SK-N-SH (cell line): ENCODE measurements around the gene TSC2. TPM values are rescaled to one million over a fixed set of nuclear protein-coding genes. Genes with fewer than 3 reads are reported as not detected.

Experiments
- CTCF ChIA-PET: fragments of 300-600, 350-600 bp; formaldehyde crosslinking; extraction: SDS; loops from one replicate; lab custom pipeline; 2021; lab: Yijun Ruan, JAX
- POLR2A ChIA-PET: fragments of 350-600 bp; sonication (Branson Sonifier 250); formaldehyde crosslinking; extraction: SDS; loops from one replicate; lab custom pipeline; 2020; ENCODE audit warnings: antibody characterized with exemption, inconsistent platforms; lab: Yijun Ruan, JAX
- DNase-seq: peaks from one replicate; pipeline ENCODE4 v3.0.0; 2012
- H2AFZ ChIP-seq: fragments of 200-600 bp; sonication (generic); 2 replicates; pipeline ENCODE4 v1.8.1; 2016; ENCODE audit warnings: antibody characterized with exemption, mild to moderate bottlenecking, low read depth
- H3F3A ChIP-seq: fragments of 200-600 bp; sonication (generic); replicated peaks from 2 replicates; pipeline ENCODE3; 2016; ENCODE audit warnings: antibody characterized with exemption, mild to moderate bottlenecking; ENCODE audit not compliant: insufficient read depth
- H3K27ac ChIP-seq, 2 experiments: fragments of 200-500 bp in 1 of 2; fragments of 200-600 bp in 1 of 2; sonication (Bioruptor generic) in 1 of 2; sonication (generic), shearing (Covaris generic) in 1 of 2; 2 replicates each; pipeline versions ENCODE4 v1.5.1 to v1.6.1; 2014 to 2016; ENCODE audit warnings: low read depth in 2 of 2, inconsistent platforms in 1 of 2, low read length in 1 of 2, mild to moderate bottlenecking in 1 of 2, mixed read lengths in 1 of 2
- H3K27me3 ChIP-seq: fragments of 200-600 bp; sonication (generic), shearing (Covaris generic); 2 replicates; pipeline ENCODE4 v1.6.1; 2016; ENCODE audit warnings: mixed run types; ENCODE audit not compliant: insufficient read depth
- H3K36me3 ChIP-seq, 2 experiments: fragments of 200-500 bp in 1 of 2; fragments of 200-600 bp in 1 of 2; sonication (Bioruptor generic) in 1 of 2; sonication (generic) in 1 of 2; replicated peaks in 1 of 2; 2 replicates each; pipeline versions ENCODE3 to v1.5.1; 2014 to 2016; ENCODE audit warnings: low read length in 1 of 2, mild to moderate bottlenecking in 1 of 2; ENCODE audit not compliant: insufficient read depth in 2 of 2, control insufficient read depth in 1 of 2
- H3K4me1 ChIP-seq, 2 experiments: fragments of 200-500 bp in 1 of 2; fragments of 200-600 bp in 1 of 2; sonication (Bioruptor generic) in 1 of 2; sonication (generic), shearing (Covaris generic) in 1 of 2; 2 replicates each; pipeline versions ENCODE4 v1.5.1 to v1.6.1; 2014 to 2016; ENCODE audit warnings: low read depth in 1 of 2, low read length in 1 of 2, mixed run types in 1 of 2; ENCODE audit not compliant: insufficient read depth in 2 of 2, control insufficient read depth in 1 of 2
- H3K4me2 ChIP-seq: fragments of 200-600 bp; sonication (generic), shearing (Covaris generic); 2 replicates; pipeline ENCODE4 v1.6.1; 2017; ENCODE audit warnings: mixed run types
- H3K4me3 ChIP-seq, 2 experiments: fragments of 200-500 bp in 1 of 2; fragments of 200-600 bp in 1 of 2; sonication (Bioruptor generic) in 1 of 2; sonication (generic), shearing (Covaris generic) in 1 of 2; 2 replicates each; pipeline versions ENCODE4 v1.5.1 to v1.8.1; 2014 to 2016; ENCODE audit warnings: low read depth in 2 of 2, inconsistent platforms in 1 of 2, low read length in 1 of 2, mild to moderate bottlenecking in 1 of 2, mixed read lengths in 1 of 2, moderate library complexity in 1 of 2
- H3K79me2 ChIP-seq: fragments of 200-600 bp; sonication (generic); 2 replicates; pipeline ENCODE4 v1.8.1; 2017; ENCODE audit warnings: mild to moderate bottlenecking; ENCODE audit not compliant: insufficient read depth
- H3K9ac ChIP-seq: fragments of 200-600 bp; sonication (generic); 2 replicates; pipeline ENCODE4 v1.6.1; 2017; ENCODE audit warnings: mixed run types
- H3K9me2 ChIP-seq: fragments of 200-600 bp; sonication (generic); 2 replicates; pipeline ENCODE4 v1.6.1; 2017; ENCODE audit warnings: mixed run types
- H3K9me3 ChIP-seq: fragments of 200-600 bp; sonication (generic); 2 replicates; pipeline ENCODE4 v1.6.1; 2017; ENCODE audit warnings: mixed run types, mild to moderate bottlenecking, moderate library complexity
- H4K20me1 ChIP-seq: fragments of 200-600 bp; sonication (generic); 2 replicates; pipeline ENCODE4 v1.6.1; 2017; ENCODE audit warnings: mild to moderate bottlenecking, mixed run types; ENCODE audit not compliant: insufficient read depth
- CHD2 ChIP-seq: fragments of 150-350 bp; IDR thresholded peaks from 2 replicates; pipeline ENCODE4 v1.6.1; 2018; ENCODE audit warnings: low read length; ENCODE audit not compliant: partially characterized antibody
- CTCF ChIP-seq: fragments of 200-600 bp; sonication (generic); IDR thresholded peaks from 2 replicates; pipeline ENCODE4 v1.6.1; 2017; ENCODE audit warnings: antibody characterized with exemption, mild to moderate bottlenecking, moderate library complexity
- ELF1 ChIP-seq: IDR thresholded peaks from 2 replicates; pipeline ENCODE4 v1.4.0; 2012
- EZH2phosphoT487 ChIP-seq: fragments of 200-600 bp; sonication (generic); IDR thresholded peaks from 2 replicates; pipeline ENCODE4 v1.6.1; 2017; ENCODE audit warnings: low read depth, mixed run types, mild to moderate bottlenecking, antibody characterized with exemption, moderate library complexity, borderline replicate concordance
- FOSL2 ChIP-seq: IDR thresholded peaks from 2 replicates; pipeline ENCODE4 v1.4.0; 2012; ENCODE audit warnings: low read depth, mild to moderate bottlenecking, moderate library complexity, borderline replicate concordance
- GABPA ChIP-seq: IDR thresholded peaks from 2 replicates; pipeline ENCODE4 v1.4.0; 2012; ENCODE audit warnings: low read depth, mild to moderate bottlenecking
- IRF3 ChIP-seq: fragments of 150-350 bp; IDR thresholded peaks from 2 replicates; pipeline ENCODE4 v1.6.1; 2016; ENCODE audit warnings: mild to moderate bottlenecking, low read depth, low read length
- MAX ChIP-seq: IDR thresholded peaks from 2 replicates; pipeline ENCODE4 v1.4.0; 2012; ENCODE audit warnings: low read depth
- NRF1 ChIP-seq: IDR thresholded peaks from 2 replicates; pipeline ENCODE4 v1.6.1; 2012; ENCODE audit warnings: low read depth, mild to moderate bottlenecking, low read length
- PBX3 ChIP-seq: IDR thresholded peaks from 2 replicates; pipeline ENCODE4; 2012
- RFX5 ChIP-seq: IDR thresholded peaks from 2 replicates; pipeline ENCODE4 v1.6.1; 2012; ENCODE audit warnings: mild to moderate bottlenecking, improper control_type of control experiment, low read length
- RXRA ChIP-seq: IDR thresholded peaks from 2 replicates; pipeline ENCODE4 v1.4.0; 2012; ENCODE audit warnings: low read depth, mild to moderate bottlenecking, borderline replicate concordance
- SMC3 ChIP-seq: IDR thresholded peaks from 2 replicates; pipeline ENCODE4 v1.6.1; 2012; ENCODE audit warnings: low read depth, low read length, improper control_type of control experiment
- TAF1 ChIP-seq: IDR thresholded peaks from 2 replicates; pipeline ENCODE4 v1.6.1; 2012; ENCODE audit warnings: low read depth, mild to moderate bottlenecking, low read length, moderate library complexity, borderline replicate concordance
- TCF12 ChIP-seq: IDR thresholded peaks from 2 replicates; pipeline ENCODE4 v1.4.0; 2012
- TEAD4 ChIP-seq: IDR thresholded peaks from 2 replicates; pipeline ENCODE4 v1.4.0; 2012; ENCODE audit warnings: mild to moderate bottlenecking, borderline replicate concordance; ENCODE audit not compliant: insufficient read depth
- USF1 ChIP-seq: IDR thresholded peaks from 2 replicates; pipeline ENCODE4 v1.4.0; 2012; ENCODE audit warnings: low read depth, borderline replicate concordance
- USF2 ChIP-seq: fragments of 150-350 bp; IDR thresholded peaks from 2 replicates; pipeline ENCODE4 v1.6.1; 2017; ENCODE audit warnings: antibody characterized with exemption, low read length, low read depth, borderline replicate concordance
- YY1 ChIP-seq: IDR thresholded peaks from 2 replicates; pipeline ENCODE4 v1.4.0; 2012; ENCODE audit warnings: low read depth, mild to moderate bottlenecking
- ZBTB33 ChIP-seq: IDR thresholded peaks from 2 replicates; pipeline ENCODE4 v1.4.0; 2012; ENCODE audit warnings: low read depth, borderline replicate concordance
- WGBS: methylation state at CpG from one replicate; pipeline ENCODE4 v1.1.6; 2017; ENCODE audit warnings: low lambda C conversion rate; 5-methylcytosine and 5-hydroxymethylcytosine counted together
- polyA plus RNA-seq, 3 experiments: library from polyadenylated mRNA; depleted of rRNA; stranded (reverse); fragments of >200 nt; gene quantifications; 2 replicates each; pipeline ENCODE4 v1.2.3, GENCODE V29; 2012

TSC2 gene
- polyA plus RNA-seq, 1 of the 3 experiments (the other 2 are of a cell fraction): 96.1 TPM

GRCh38 chr16:2053211-2053610, 5.4 kb downstream of the TSC2 start (continued):
- TF ChIP-seq YY1 (no peak), ZBTB33 (no peak), MAX (no peak), TAF1 (no peak), GABPA (no peak), IRF3 (no peak), USF1 (no peak), USF2 (no peak), ELF1 (no peak), TEAD4 (no peak), NRF1 (no peak)

GRCh38 chr16:2053897-2054296, 6.1 kb downstream of the TSC2 start:
- no peaks in the 10 kb centered on the region for H3K9me3 ChIP-seq
- no peaks in the 10 kb centered on the region for H3K9me2 ChIP-seq
- H3K27ac ChIP-seq: no peak overlapping the region
- no peak overlapping the region for H3K4me2 ChIP-seq
- no peaks in the 10 kb centered on the region for H4K20me1 ChIP-seq
- no peak overlapping the region for H2AFZ ChIP-seq
- no peak overlapping the region for H3K9ac ChIP-seq
- no peak for DNase-seq
- peaks cover 30% of the 10 kb centered on the region for H3K79me2 ChIP-seq
- no peak overlapping the region for H3K4me3 ChIP-seq
- CTCF ChIA-PET: no interaction called here
- peaks cover 17 to 52% of the 10 kb centered on the region in 2 experiments for H3K36me3 ChIP-seq
- peaks cover 0 to 3% of the 10 kb centered on the region in 2 experiments; a peak in 2 of 4 replicates for H3K4me1 ChIP-seq
- TF ChIP-seq RXRA (no peak), TCF12 (no peak), GABPA (no peak), FOSL2 (no peak), EZH2phosphoT487 (no peak), ELF1 (no peak), USF1 (no peak), CTCF (no peak), SMC3 (no peak), PBX3 (no peak), CHD2 (no peak), RFX5 (no peak)
- TF ChIP-seq, all 33 proteins: peak for 0
- POLR2A ChIA-PET: no interaction called here
- Histone ChIP-seq H3F3A (no peaks in the 10 kb centered on the region), H3K27me3 (no peaks in the 10 kb centered on the region)
- WGBS: 93% methylated on average over 13 of the region's 17 CpGs
